A172 (cell line): ENCODE measurements around the gene NBPF1. TPM values are rescaled to one million over a fixed set of nuclear protein-coding genes. Genes with fewer than 3 reads are reported as not detected.
"Not testable (repeated sequence)": the region's sequence is repeated elsewhere in the genome, so short reads cannot be mapped to it uniquely, and the experiment has no call there.

Experiments used
- DNase-seq: peaks from one replicate; pipeline ENCODE4 v3.0.0-alpha.2; 2015; ENCODE audit warnings: low spot score
- total RNA-seq: library from RNA; depleted of rRNA; stranded (reverse); fragments of >200 nt; shearing (Covaris generic); gene quantifications from 2 replicates; pipeline ENCODE4 v1.2.3, GENCODE V29; 2014; rRNA removed

The NBPF1 gene
- total RNA-seq, 1 experiment from 2014 or later: 19.8 TPM

GRCh38 chr1:16514107-16515055 lies 99.0 kb downstream of the NBPF1 start, which contains the start of gene RNU1-1:
TSS of gene RNU1-1 (minus strand) at chr1:16514285.
- DNase-seq: peak; percentile 41

- DNase-seq: peak; percentile 79
These were observed 99.8 kb downstream of the NBPF1 start for GRCh38 chr1:16513412-16514106.

- DNase-seq: not testable (repeated sequence)
These were observed 100.5 kb downstream of the NBPF1 start for GRCh38 chr1:16512624-16513411.

Other genes with a start within 250 kb of the NBPF1 start
- 66.1 and 72.9 TPM in 2 replicates for gene SZRD1, start 246.3 kb downstream of the NBPF1 start, total RNA-seq
- gene SPATA21, start 176.1 kb downstream of the NBPF1 start, total RNA-seq: not detected in 2 replicates
- 68.2 and 80.5 TPM in 2 replicates for gene NECAP2, start 172.8 kb downstream of the NBPF1 start, total RNA-seq
- gene RNU1-1, start 99.3 kb downstream of the NBPF1 start, total RNA-seq: under 0.01 and 255 TPM in 2 replicates
- gene RNU1-3, start 53.4 kb upstream of the NBPF1 start, total RNA-seq: under 0.01 and 255 TPM in 2 replicates
- under 0.01 and 255 TPM in 2 replicates for gene RNU1-4, start 127.0 kb upstream of the NBPF1 start, total RNA-seq